ENCODE data around the gene TAB3.

DNA sequence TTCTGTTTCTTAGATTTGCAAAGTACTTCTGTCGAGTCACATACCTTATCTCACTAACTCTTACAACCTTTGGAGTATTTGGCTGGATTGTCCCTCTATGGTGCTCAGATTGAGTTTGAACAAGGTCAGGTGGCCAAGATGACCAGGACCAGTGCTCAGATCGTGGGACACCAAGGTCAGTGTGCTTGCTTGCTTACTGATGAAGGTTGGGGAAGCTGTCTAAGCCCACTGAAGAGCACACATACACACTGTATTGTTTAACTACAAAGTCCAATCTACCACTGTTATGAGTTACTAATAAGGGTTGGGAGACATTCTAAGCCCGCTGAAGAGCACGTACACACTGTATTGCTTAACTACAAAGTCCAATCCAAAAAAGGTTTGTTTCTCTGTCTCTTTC, 53.7 kb downstream of the TAB3 start:
- TF ChIP-seq, protein P1, sequence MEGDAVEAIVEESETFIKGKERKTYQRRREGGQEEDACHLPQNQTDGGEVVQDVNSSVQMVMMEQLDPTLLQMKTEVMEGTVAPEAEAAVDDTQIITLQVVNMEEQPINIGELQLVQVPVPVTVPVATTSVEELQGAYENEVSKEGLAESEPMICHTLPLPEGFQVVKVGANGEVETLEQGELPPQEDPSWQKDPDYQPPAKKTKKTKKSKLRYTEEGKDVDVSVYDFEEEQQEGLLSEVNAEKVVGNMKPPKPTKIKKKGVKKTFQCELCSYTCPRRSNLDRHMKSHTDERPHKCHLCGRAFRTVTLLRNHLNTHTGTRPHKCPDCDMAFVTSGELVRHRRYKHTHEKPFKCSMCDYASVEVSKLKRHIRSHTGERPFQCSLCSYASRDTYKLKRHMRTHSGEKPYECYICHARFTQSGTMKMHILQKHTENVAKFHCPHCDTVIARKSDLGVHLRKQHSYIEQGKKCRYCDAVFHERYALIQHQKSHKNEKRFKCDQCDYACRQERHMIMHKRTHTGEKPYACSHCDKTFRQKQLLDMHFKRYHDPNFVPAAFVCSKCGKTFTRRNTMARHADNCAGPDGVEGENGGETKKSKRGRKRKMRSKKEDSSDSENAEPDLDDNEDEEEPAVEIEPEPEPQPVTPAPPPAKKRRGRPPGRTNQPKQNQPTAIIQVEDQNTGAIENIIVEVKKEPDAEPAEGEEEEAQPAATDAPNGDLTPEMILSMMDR (IDR thresholded peaks at IDR 0.05; ENCODE audit: insufficient read depth, low read length, poor library complexity, severe bottlenecking), result no peak
- TF ChIP-seq EZH2phosphoT487 (conservative IDR thresholded peaks at IDR 0.05; ENCODE audit: low read length), result no peak

Data from SU-DHL-6 (cell line).